ENCODE measurements around the gene VMA21.

DNA sequence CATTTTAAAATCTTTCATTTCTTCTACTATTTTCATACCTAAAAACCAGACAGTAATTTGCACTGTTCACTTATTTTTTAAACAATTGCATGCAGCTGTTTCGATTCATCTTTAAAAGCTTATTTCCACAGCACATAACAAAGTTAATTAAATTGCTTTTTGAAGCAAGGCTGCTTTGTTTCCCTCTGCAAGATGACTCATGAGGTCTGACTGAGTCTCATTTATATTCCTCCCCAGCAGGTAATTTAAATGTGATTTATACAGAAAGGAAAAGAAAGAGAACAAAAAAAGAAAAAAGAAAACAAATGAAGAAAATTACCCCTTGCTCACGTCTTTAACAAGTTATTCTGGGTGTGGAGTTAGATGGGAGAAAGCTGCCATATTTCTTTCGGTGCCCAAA is 22.8 kb downstream of the VMA21 start:
- TF ChIP-seq, protein P1, sequence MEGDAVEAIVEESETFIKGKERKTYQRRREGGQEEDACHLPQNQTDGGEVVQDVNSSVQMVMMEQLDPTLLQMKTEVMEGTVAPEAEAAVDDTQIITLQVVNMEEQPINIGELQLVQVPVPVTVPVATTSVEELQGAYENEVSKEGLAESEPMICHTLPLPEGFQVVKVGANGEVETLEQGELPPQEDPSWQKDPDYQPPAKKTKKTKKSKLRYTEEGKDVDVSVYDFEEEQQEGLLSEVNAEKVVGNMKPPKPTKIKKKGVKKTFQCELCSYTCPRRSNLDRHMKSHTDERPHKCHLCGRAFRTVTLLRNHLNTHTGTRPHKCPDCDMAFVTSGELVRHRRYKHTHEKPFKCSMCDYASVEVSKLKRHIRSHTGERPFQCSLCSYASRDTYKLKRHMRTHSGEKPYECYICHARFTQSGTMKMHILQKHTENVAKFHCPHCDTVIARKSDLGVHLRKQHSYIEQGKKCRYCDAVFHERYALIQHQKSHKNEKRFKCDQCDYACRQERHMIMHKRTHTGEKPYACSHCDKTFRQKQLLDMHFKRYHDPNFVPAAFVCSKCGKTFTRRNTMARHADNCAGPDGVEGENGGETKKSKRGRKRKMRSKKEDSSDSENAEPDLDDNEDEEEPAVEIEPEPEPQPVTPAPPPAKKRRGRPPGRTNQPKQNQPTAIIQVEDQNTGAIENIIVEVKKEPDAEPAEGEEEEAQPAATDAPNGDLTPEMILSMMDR (IDR thresholded peaks at IDR 0.05; ENCODE audit: extremely low read depth in 1 of 2, insufficient read depth in 1 of 2, low read depth in 1 of 2, low read length in 2 of 2): no peak
- TF ChIP-seq EZH2 (IDR thresholded peaks at IDR 0.05; ENCODE audit: borderline replicate concordance, low read depth, low read length, severe bottlenecking): no peak
- no peak for TF ChIP-seq POLR2A (IDR thresholded peaks at IDR 0.05; ENCODE audit: low read depth, low read length)
- TF ChIP-seq, protein P2, sequence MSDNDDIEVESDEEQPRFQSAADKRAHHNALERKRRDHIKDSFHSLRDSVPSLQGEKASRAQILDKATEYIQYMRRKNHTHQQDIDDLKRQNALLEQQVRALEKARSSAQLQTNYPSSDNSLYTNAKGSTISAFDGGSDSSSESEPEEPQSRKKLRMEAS (IDR thresholded peaks at IDR 0.05; ENCODE audit: insufficient read depth, insufficient read length): no peak
- no peak for TF ChIP-seq POLR2AphosphoS5 (IDR thresholded peaks at IDR 0.05; ENCODE audit: insufficient read depth, low read depth, low read length)
- TF ChIP-seq FOS (IDR thresholded peaks at IDR 0.05; ENCODE audit: borderline replicate concordance, insufficient read depth, low read length): no peak
- no peak for TF ChIP-seq MYC (IDR thresholded peaks at IDR 0.05; ENCODE audit: low read depth, low read length)
